Lower leg skin (tissue), 3 donors: ENCODE measurements around the gene ENPP5.
"Not testable (repeated sequence)": the region's sequence is repeated elsewhere in the genome, so short reads cannot be mapped to it uniquely, and the experiment has no call there.

Source experiments
- CTCF ChIP-seq, 3 donors: fragments of 450-650 bp; IDR thresholded peaks; one replicate each; pipeline ENCODE4 v1.5.1; 2016; ENCODE audit warnings: antibody characterized with exemption in 3 of 3, mild to moderate bottlenecking in 3 of 3, moderate library complexity in 2 of 3
- POLR2A ChIP-seq, 2 donors: fragments of 450-650 bp; IDR thresholded peaks; one replicate each; pipeline ENCODE4 v1.6.1; 2016 to 2017; ENCODE audit warnings: antibody characterized with exemption in 2 of 2, mild to moderate bottlenecking in 1 of 2, moderate library complexity in 1 of 2

GRCh38 chr6:46149066-46149465, 21.7 kb downstream of the ENPP5 start:
- TF ChIP-seq POLR2A, CTCF (IDR thresholded peaks at IDR 0.05): not testable (repeated sequence)
